ENCODE measurements around the gene PRIM2.

- no peak for TF ChIP-seq CTCF (IDR thresholded peaks at IDR 0.05)
- no peak for TF ChIP-seq POLR2AphosphoS5 (IDR thresholded peaks at IDR 0.05; ENCODE audit: low read depth, low read length)
- TF ChIP-seq REST (IDR thresholded peaks at IDR 0.05; ENCODE audit: insufficient read depth in 1 of 2, low read depth in 2 of 2, low read length in 1 of 2) = no peak
- TF ChIP-seq SIN3A (IDR thresholded peaks at IDR 0.05; ENCODE audit: borderline replicate concordance, insufficient read depth, low read depth, low read length) = no peak
- no peak for TF ChIP-seq TCF7L2 (IDR thresholded peaks at IDR 0.05; ENCODE audit: low read depth, low read length)
Observed at GRCh38 chr6:57328074-57328473, 10.6 kb downstream of the PRIM2 start.

All from Panc1 (cell line).